Pancreas (tissue), 10 donors: ENCODE results near the gene P4HA1. TPM values are rescaled to one million over a fixed set of nuclear protein-coding genes. Genes with fewer than 3 reads are reported as not detected.

Experiments
- ATAC-seq, 4 donors: fragments of 200-7000 bp; cut with Tn5 transposase; one replicate each; pipeline versions ENCODE4 v1.8.0 to v1.9.1; 2020; ENCODE audit warnings: mild to moderate bottlenecking in 4 of 4, moderate library complexity in 4 of 4
- DNase-seq, 6 donors: peaks; one replicate each; pipeline ENCODE4 v3.0.0-alpha.2; 2020
- FAIRE-seq: peaks from 2 replicates; lab custom pipeline; 2012; peaks lifted over from hg19 to GRCh38; lab: Jason Lieb, UNC
- H3K27ac ChIP-seq, 4 donors: fragments of 200-600 bp; sonication (generic); 1 replicate in 3 of 4; 2 replicates in 1 of 4; pipeline versions ENCODE4 v1.5.0 to v1.8.0; 2020
- H3K27me3 ChIP-seq, 4 donors: fragments of 200-600 bp; one replicate each; pipeline ENCODE4 v1.8.0; 2021
- H3K36me3 ChIP-seq, 3 donors: fragments of 200-600 bp; sonication (generic) in 1 of 3; one replicate each; pipeline versions ENCODE4 v1.5.0 to v1.8.0; 2020 to 2021
- H3K4me1 ChIP-seq, 3 donors: fragments of 200-600 bp; one replicate each; pipeline ENCODE4 v1.8.0; 2021
- H3K4me3 ChIP-seq, 4 donors: fragments of 200-600 bp; sonication (generic) in 2 of 4; one replicate each; pipeline versions ENCODE4 v1.5.0 to v1.8.0; 2020 to 2021
- H3K9me3 ChIP-seq, 4 donors: fragments of 200-600 bp; one replicate each; pipeline ENCODE4 v1.8.0; 2021
- CTCF ChIP-seq, 4 donors: fragments of 200-600 bp; sonication (generic) in 3 of 4; IDR thresholded peaks; one replicate each; pipeline versions ENCODE4 v1.5.0 to v1.8.0; 2021; ENCODE audit warnings: antibody characterized with exemption in 4 of 4
- WGBS, 2 donors: extraction: QIAGEN DNeasy Blood & Tissue Kit; methylation state at CpG; one replicate each; pipeline ENCODE4 v1.1.7; 2013; 5-methylcytosine and 5-hydroxymethylcytosine counted together
- intact Hi-C, 3 donors: fragments of 100-400 bp; cut with DNase I; formaldehyde crosslinking; loops; one replicate each; pipeline versions ENCODE4 v1.11.1 to v1.14.2; 2022
- polyA plus RNA-seq, 2 donors: library from polyadenylated mRNA; stranded (reverse); fragments of 200-250 nt; gene quantifications; one replicate each; pipeline ENCODE4 v1.2.3, GENCODE V29; 2013
- total RNA-seq, 6 donors: library from RNA; stranded (reverse); fragmentation: NEBNext Ultra II Directional in 4 of 6; extraction: Animal tissue kit (Norgen Biotek cat#: 25700) in 4 of 6; gene quantifications; one replicate each; pipeline versions ENCODE4 v1.2.1 to v1.2.4, GENCODE V29; 2021 to 2023
- donor health status: healthy with polysubstance abuse.
- donor health status: DM: no; HTN: no; CAD: no; lungs with moderate emphysema.
- donor health status: DM: no; HTN: no; CAD: no.
- donor health status: control.
- donor health status: control.
- donor health status: Bipolar disorder and iron deficiency.
- donor health status: DM: yes; HTN: yes; CAD: no.
- donor health status: DM: no; HTN: no; CAD: no.
- donor health status: DM: no; HTN: no; CAD: no.
- donor health status: DM: yes; HTN: yes; CAD: no.

The P4HA1 gene
- total and polyA plus RNA-seq, 8 donors = 3.8 to 26.1 (median 9.3) TPM

DNA sequence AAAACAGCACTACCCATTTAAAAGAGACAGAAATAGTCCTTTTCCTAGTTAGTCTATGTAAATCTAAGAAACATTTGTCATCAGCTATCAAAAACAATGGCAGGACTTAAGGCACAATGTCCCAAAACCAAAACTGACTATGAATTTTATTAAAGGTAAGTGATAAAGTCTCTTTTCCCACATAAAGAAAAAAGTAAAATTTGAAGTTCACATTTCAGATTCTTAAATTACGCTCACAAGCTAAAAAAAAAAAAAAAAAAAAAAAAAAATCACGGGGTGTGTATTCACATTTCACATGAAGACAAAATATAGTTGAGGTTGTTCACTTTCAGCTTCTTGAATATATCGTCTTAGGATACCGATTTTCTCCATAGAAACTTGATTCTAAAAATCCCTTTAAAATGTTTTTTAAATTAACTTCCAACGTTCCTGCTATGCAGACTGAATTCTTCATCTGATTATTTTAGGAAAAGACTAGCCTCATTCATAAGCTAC lies 1.6 kb downstream of the P4HA1 start:
- DNase-seq (no peak), ATAC-seq (no peak), FAIRE-seq (no peak)
- TF ChIP-seq CTCF (IDR thresholded peaks at IDR 0.05) = no peak
- Histone ChIP-seq H3K27me3 (no peaks in the 10 kb centered on the region), H3K4me1 (peaks cover 0 to 22% (median 8%) of the 10 kb centered on the region in 3 donors), H3K36me3 (no peaks in the 10 kb centered on the region), H3K9me3 (no peaks in the 10 kb centered on the region), H3K27ac (peak overlapping the region in 2 of 4 donors; percentile 95 to 99), H3K4me3 (peak overlapping the region; percentile 42 to 80 (median 68))
- 5 to 6% methylated on average over 5 of the region's 5 CpGs for WGBS, 2 donors
- intact Hi-C loops = no loop called here

DNA sequence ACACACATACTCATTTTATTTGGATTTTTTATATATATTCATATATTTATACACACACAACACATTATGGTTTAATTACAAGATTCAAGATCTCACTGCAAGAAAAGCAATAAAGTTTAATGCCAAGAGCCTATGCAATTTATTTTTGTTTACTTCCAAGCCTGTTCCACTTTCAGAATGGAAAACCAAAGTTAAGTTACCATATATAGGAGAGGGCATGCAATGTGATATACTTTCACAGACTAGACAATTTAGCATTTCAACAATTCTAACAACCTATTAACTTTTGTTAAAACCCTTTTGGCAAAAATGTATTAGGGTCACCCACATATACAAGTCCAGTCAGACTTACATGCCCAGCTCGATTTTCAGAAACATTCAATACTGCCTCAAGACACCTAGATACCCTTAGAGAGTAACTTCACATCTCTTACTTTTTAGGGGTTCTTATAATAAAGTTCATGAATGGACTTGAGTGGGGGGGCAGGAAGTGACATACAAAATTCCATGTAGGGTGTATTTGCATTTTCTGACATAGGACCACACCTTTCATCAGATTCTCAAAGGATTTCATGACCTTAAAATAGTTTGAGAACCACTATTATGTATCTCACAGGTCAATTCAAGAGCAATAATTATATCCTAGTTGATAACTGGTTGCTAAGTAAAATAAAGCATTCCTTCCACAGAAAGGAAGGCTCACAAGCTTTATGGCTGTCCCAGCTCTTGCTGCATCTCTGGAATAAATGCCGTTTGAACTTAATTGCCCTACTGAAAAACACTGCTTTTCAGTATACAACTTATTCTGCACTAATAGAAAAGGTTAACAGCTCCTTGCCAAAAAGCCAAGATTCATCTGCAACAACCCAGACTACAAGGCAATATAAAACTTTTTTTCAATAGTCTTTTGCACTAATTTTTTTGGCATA lies 2.5 kb downstream of the P4HA1 start:
- DNase-seq = no peak
- peak overlapping the region in 1 of 4 donors; percentile 62 for H3K4me3 ChIP-seq
- FAIRE-seq = no peak
- no peak for TF ChIP-seq CTCF (IDR thresholded peaks at IDR 0.05)
- intact Hi-C loops = no loop called here
- H3K27ac ChIP-seq = peak overlapping the region in 2 of 4 donors; percentile 95 to 99
- peaks cover 0 to 24% (median 8%) of the 10 kb centered on the region in 3 donors for H3K4me1 ChIP-seq
- no peak for ATAC-seq
- no peaks in the 10 kb centered on the region for H3K36me3 ChIP-seq
- H3K27me3 ChIP-seq = no peaks in the 10 kb centered on the region
- H3K9me3 ChIP-seq = no peaks in the 10 kb centered on the region
- 41 to 50% methylated on average over 2 of the region's 2 CpGs for WGBS, 2 donors

DNA sequence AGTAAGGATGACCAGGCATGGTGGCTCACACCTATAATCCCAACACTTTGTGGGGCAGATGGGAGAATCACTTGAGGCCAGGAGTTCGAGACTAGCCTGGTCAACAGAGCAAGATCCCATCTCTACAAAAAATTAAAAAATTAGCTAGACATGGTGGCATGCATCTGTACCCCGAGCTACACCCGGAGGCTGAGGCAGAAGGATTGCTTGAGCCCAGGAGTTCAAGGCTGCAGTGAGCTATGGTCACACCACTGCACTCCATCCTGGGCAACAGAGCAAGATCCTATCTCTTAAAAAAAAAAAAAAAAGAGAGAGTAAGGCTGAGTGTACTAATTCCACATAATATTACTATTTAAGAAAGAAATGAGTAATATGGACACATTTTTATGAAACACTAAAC lies 3.8 kb downstream of the P4HA1 start:
- Histone ChIP-seq H3K27me3 (no peaks in the 10 kb centered on the region), H3K9me3 (no peaks in the 10 kb centered on the region), H3K27ac (no peak overlapping the region), H3K4me3 (no peak overlapping the region), H3K4me1 (peaks cover 3 to 33% (median 8%) of the 10 kb centered on the region in 3 donors), H3K36me3 (no peaks in the 10 kb centered on the region)
- intact Hi-C loops = no loop called here
- ATAC-seq (no peak), DNase-seq (no peak), FAIRE-seq (no peak)
- WGBS, 2 donors = 99 to 100% methylated on average over 3 of the region's 3 CpGs
- TF ChIP-seq CTCF (IDR thresholded peaks at IDR 0.05) = no peak

DNA sequence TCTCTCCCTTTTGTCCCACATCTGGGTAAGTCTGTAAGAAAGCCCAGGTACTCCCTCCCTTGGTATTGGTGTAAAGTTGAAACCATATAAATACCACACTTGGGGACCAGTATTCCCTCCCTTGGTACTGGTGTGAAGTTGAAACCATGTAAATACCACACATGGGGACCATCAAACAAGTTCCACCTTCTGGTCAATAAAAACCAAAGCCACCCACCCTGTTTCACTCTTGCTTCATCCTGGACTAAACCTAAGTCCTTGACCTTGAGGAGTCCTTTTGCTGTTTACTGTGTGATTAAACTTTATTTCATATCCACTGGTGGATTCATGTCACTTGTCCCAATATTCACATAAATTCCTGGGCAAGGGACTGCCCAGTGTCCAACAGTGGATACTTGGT lies 8.4 kb downstream of the P4HA1 start:
- no peak for TF ChIP-seq CTCF (IDR thresholded peaks at IDR 0.05)
- no peaks in the 10 kb centered on the region for H3K27me3 ChIP-seq
- H3K4me1 ChIP-seq = peaks cover 3 to 22% (median 3%) of the 10 kb centered on the region in 3 donors
- H3K9me3 ChIP-seq = no peaks in the 10 kb centered on the region
- DNase-seq (no peak), FAIRE-seq (no peak), ATAC-seq (peak in 3 of 4 donors; percentile 10 to 48 (median 17))
- H3K4me3 ChIP-seq = no peak overlapping the region
- H3K36me3 ChIP-seq = no peaks in the 10 kb centered on the region
- peak overlapping the region in 1 of 4 donors; percentile 60 for H3K27ac ChIP-seq
- intact Hi-C loops = no loop called here
